NCI-H1105 treated with DMSO at 0.1 percent for 48 hours (cell line): ENCODE data around the gene CKAP2.
"Not testable (repeated sequence)": the region's sequence is repeated elsewhere in the genome, so short reads cannot be mapped to it uniquely, and the experiment has no call there.

Experiments
- DNase-seq: peaks from one replicate; lab custom pipeline; 2025; lab: John Stamatoyannopoulos, UW

CKAP2 gene, protein sequence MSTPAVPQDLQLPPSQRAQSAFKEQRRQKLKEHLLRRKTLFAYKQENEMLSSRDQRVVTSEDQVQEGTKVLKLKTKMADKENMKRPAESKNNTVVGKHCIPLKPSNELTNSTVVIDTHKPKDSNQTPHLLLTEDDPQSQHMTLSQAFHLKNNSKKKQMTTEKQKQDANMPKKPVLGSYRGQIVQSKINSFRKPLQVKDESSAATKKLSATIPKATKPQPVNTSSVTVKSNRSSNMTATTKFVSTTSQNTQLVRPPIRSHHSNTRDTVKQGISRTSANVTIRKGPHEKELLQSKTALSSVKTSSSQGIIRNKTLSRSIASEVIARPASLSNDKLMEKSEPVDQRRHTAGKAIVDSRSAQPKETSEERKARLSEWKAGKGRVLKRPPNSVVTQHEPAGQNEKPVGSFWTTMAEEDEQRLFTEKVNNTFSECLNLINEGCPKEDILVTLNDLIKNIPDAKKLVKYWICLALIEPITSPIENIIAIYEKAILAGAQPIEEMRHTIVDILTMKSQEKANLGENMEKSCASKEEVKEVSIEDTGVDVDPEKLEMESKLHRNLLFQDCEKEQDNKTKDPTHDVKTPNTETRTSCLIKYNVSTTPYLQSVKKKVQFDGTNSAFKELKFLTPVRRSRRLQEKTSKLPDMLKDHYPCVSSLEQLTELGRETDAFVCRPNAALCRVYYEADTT

DNA sequence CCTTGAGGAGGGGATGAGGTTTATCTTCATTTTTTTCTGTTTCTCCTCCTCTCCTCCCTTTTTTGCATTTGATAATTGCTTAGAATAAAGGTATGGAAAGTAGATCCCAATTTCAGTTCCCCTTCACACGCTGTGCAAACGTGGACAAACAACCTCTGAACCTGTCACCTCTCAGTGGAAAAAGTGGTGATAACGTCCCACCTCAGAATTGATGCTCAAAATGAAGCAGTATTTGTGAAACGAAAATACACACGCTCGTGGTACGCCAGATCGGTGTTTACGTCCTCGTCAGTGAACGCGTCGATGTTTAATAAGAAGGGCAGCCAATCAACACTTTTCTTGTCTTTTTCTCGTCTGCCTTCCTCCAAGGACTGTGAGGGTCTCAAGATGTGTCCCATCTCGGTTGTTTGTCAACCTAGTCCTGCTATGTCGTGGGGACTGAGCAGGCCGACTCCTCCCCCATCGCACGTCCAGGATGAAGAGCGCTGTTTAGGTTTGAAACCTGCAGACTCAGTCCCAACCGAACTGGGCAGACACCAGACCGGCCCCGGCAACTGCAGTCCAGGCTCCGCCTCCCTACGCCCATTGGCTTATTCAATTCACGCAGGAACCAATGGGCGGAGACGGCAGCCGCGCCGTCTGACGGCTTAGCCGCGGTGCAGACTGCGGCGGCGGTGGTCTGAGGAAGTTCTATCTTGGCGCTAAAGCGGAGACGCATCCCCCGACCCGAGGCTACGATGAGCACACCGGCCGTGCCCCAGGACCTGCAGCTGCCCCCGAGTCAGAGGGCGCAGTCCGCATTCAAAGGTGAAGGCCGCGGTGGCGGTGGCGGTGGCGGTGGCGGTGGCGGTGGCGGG, at the start of gene CKAP2:
Gene CKAP2, plus strand, starts transcription at position 659 of the 857 bp plus-strand sequence. Its CDS starts 79 bp downstream, at position 738.
- peak; percentile 88 for DNase-seq

DNA sequence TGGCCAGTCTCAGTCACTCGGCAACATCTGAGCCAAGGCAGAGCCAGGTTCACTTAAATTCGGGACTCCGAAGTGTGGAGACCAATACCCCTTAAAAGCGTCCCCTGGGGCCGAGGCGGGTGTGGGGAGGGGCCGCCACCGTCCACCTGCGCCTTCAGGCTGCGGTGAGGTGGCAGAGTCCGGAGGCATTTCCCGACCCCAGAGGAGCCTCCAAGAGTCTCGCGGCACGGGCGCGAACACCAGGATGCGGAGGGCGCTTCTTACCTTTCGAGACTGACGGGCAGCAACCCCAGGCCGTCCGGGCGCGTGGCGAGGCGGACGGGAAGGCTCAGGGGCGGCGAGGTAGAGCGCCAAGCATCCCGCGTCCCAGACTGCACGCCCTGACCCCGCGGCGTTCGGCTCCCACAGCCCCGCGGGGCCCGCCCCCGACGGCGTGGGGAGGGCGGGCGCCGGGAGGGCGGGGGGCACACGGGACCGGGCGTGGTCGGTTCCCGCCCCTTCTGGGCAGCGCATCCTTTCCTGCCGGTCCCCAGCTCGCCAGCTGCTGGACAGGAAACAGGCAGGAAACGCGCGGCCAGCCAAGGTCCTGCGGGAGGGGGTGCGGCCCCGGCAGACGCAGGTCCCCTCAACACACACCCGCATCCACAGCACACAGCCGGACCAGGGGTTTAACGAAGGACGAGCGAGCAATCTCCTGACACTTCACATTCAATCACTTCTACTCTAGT, 49.3 kb upstream of the CKAP2 start, which contains the start of gene THSD1:
Gene THSD1, minus strand, starts transcription at position 406 of the 728 bp plus-strand sequence. CDS start 3,572 bp downstream, outside the sequence.
- peak; percentile 15 for DNase-seq

DNA sequence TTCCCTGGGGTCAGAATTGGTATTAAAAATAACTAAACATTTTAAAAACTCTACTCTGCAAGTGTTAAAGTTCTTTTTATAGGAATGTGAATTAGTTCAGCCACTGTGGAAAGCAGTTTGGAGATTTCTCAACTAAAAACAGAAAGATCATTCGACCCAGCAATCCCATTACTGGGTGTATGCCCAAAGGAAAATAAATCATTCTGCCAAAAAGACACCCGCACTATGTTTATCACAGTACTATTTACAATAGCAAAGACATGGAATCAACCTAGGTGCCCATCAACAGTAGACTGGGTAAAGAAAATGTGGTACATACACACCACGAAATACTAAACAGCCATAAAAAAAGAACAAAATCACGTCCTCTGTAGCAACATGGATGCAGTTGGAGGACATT, 48.6 kb upstream of the CKAP2 start:
- no peak for DNase-seq

DNA sequence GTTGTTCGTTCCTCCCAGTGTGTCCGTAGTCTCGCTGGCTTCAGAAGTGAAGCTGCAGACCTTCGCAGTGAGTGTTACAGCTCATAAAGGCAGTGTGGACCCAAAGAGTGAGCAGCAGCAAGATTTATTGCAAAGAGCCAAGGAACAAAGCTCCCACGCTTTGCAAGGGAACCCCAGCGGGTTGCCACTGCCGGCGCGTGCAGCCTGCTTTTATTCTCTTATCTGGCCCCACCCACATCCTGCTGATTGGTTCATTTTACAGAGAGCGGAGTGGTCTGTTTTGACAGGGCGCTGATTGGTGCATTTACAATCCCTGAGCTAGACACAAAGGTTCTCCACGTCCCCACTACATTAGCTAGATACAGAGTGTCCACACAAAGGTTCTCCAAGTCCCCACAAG, 47.8 kb upstream of the CKAP2 start:
- not testable (repeated sequence) for DNase-seq

DNA sequence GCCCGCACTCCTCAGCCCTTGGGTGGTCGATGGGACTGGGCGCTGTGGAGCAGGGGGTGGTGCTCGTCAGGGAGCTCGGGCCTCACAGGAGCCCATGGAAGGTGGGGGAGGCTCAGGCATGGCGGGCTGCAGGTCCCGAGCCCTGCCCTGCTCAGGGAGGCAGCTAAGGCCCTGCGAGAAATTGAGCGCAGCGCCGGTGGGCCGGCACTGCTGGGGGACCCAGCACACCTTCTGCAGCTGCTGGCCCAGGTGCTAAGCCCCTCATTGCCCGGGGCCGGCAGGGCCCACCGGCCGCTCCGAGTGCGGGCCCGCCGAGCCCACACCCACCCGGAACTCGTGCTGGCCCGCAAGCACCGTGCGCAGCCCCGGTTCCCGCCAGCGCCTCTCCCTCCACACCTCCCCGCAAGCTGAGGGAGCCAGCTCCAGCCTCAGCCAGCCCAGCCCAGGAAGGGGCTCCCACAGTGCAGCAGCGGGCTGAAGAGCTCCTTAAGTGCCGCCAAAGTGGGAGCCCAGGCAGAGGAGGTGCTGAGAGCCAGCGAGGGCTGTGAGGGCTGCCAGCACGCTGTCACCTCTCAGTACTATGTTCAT, 47.1 kb upstream of the CKAP2 start:
- not testable (repeated sequence) for DNase-seq

DNA sequence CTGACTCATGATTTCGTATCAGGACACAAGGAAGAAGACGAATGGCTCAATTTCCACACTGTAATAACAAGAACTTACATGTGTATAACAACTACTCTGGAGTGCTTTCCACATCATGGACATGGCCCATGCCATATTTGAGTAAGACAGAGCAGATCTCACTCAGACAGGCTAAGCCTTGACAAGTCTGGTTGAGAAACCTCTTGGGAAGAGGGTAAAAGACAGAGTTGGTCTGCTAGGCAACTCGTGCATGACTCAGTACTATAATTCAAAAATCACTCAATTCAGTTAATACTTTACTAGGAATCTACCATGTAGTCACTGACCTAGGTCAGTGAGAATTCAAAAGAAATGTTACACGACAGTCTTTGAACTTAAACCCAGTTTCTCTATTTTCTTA, 43.6 kb upstream of the CKAP2 start:
- no peak for DNase-seq

DNA sequence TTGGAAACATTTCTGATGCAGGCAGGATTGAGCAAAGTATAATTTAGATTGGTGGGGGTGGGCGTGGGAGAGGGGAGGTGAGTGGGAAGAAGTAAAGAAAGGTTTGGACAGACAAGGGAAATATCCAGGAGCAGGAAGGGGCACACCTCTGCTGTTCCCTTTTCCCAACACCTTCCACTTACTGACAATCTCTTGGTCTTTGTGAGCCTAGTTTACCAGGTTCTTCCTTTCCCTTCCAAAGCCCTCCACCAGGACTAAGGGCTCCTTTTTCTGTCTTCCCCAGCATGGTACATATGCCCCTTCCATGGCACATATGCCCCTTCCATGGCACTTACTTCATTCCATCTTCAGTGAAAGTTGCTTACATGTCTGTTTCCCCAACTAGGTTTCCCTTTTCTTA, 43.1 kb upstream of the CKAP2 start:
- DNase-seq, result no peak

DNA sequence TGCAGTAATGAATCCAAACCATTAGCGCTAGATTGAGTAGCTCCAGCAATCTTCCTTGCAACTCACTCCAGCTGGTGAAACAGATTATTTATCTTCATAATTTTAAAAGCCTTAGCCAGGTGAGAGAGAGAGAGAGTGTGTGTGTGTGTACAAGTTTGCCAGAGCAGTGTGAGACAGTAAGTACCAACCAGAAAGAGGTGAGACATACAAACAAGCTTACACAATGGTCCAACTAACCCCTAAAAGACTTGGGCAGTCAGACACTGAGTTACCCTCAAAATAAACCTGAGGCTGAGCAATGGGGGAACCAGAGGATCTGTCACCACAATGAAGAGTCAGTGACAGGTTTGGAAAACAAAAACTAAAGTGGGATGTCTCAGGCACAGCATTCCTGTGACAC, 41.2 kb upstream of the CKAP2 start:
- DNase-seq, result no peak

DNA sequence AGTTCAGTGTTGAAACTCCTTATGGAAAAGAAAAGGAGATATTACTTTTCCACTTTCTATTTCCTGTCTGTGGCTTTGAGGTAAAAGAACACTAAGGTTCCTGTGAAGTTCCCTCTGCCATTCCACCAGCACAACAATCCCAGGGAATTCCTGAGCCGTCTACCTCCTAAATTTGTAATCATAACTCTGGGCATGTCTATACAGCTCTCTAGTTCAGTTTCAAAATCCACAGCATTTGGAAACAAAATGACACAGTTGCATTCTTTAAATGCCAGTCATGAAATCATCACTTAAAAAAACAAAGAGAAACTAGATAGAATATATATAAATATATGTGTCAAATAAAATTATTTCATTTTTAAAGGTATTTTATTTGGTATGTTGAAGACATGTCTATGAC, 40.3 kb upstream of the CKAP2 start:
- no peak for DNase-seq

DNA sequence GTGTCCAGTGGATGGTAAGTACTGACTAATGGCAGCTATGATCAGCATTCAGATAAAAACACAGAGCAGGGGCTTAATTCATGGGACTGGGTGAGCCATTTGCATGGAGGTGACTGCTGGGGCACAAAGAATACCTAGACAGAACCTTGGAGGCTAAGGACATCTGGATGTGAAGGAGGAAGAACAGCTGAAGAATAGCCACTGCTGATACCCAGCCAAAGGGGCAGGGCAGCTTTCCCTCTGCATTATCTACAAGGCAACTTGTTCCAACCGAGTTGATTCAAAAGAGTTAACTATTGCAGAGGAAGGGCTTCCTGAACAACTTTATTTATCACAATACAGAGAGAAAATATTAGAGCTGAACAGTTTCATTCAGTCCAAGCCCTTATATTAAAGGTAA, 36.2 kb upstream of the CKAP2 start:
- no peak for DNase-seq

DNA sequence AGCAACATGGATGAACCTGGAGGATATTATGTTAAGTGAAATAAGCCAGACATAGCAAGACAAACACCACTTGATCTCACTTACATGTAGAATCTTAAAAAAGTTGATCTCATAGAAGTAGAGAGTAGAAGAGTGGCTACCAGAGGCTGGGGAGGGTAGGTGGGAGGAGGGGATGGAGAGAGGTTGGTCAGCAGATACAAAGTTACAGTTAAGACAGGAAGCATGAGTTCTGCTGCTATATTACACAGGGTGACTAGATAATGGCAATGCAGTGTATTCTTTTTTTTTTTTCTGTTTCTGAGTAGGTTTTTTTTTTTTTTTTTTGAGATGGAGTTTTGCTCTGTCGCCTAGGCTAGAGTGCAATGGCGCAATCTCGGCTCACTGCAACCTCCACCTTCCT, 34.1 kb upstream of the CKAP2 start:
- no peak for DNase-seq

DNA sequence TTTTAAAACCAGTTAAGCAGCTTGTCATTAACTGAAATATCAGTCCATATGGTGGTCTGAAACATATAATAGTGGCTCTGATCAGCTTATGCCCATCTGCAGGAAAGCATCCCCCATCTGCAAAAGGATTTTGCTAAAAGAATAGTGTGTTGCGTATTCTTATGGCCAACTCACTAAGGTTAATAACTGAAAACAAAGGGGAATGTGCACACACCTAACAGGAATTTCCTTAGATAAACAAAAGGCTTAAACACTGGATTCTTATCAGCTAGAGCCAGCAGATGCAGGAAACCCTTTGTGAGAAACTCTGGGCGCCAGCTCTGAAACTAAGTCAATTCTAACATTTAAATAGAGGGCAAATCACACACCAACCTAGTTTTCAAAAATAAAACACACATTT, 27.0 kb upstream of the CKAP2 start:
- no peak for DNase-seq

DNA sequence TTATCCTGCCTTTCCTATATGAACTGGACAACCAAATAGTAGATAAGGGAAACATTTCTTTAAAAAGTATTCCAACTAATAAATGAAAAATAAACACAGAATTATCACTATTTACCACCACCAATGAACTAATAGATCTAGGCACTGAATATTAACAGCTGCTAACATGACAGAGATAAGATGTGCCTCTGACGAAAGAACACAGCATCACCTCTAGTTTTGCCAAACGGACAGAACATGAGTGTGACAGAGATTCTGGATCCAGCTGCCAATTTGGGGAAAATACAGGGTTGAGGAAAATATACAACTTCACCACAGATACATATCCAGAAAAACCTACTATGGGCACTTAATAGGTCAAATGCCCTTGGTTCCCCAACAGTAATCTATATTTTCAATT, 22.8 kb upstream of the CKAP2 start:
- no peak for DNase-seq

DNA sequence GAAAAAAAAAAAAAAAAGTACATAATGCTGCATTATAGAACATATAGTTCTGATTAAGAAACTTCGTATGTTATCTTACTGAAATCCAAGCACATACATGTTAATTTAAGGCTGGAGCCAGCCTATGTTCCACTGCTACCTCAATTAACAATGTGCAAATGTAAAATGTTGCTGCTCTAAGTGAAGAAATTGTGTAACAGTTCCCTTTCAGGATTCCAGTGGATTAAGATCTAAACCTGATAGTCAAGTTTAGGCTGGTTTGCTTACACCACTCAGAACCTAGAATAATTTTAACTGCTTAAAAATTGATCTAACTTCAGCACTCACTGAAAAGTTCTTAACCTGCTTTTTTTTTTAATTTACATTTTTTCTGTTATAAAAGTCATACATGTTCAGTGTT, 9.0 kb upstream of the CKAP2 start:
- no peak for DNase-seq

DNA sequence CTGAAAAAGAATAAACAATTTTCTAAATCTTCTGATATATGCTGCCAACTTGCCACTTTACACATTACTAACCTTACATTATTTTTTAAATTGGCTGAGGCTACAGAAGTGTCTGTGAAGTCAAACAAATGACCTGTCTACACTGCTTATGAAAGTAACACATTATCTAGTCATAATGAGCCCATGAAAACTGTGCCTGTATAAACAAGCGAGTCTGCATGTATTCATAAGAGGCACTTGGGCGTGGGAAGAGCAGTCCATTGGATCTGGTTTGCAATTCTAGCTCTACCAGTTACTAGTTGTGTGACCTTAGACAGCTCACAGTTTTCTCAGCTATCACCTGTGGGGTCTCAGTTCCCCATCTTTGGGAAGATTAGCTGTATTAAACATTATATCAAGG, 7.9 kb upstream of the CKAP2 start:
- DNase-seq, result no peak

DNA sequence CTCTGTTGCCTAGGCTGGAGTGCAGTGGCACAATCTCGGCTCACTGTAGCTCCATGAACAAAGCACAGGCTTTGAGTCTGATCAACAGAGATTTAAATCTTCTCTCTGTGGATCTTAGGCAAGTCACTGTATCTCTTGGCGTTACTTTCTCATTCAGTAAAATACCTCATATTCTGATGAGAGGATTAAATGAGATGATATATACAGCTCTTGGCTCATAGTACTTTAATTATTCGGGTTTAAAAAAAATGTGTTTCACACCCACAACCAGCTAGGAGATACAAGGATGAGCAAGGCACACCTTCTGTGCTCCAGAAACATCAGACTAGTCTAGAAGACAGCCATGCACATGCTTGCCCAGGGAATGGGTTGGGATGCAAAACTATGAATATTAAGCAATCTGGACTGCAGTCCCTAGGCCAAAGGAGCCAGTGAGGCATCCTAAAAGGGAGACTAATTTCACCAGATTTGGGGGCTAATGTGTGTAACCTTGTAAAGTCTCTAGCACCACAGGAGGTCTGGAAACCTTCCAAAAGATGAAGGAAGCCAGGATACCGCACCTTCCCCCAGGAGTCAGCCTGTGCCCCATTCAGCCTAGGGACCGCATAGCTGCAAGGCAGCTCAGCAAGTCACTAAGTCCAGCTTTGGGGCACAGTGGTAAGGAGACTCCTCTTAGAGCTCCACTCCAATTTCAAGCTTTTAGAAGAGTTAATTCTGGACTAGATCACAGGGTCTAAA, 7.3 kb upstream of the CKAP2 start:
- no peak for DNase-seq

DNA sequence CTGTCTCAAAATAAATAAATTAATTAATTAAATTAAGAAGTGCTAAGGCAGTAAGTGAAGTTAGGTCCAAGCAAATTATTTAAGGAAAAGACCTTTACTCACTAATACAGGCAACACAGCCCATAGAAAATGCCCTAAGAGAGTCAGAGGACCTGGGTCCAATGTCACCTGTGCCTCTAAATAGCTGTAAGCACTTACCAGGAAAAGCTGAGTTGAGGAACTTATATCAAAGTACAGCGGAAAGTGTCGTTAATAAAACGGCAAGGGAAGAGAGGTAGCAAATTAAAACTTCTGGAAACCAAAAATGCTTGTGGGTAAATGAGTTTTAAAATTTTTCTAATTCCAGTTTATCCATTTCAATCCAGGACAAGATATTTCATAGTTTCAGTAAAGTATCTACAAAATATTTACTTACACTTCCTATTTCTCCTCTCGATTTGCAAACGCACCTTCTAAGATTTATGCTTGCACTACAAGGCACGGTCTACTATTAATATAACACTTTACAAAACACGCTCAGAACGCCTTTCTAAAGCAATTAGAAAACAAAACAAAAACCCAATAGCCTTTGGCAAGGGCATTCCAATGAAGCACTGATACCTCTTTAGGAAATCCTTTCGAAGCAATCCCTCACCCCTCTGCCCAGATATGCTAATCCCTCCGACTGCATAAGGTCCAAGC, 5.8 kb upstream of the CKAP2 start:
- no peak for DNase-seq

DNA sequence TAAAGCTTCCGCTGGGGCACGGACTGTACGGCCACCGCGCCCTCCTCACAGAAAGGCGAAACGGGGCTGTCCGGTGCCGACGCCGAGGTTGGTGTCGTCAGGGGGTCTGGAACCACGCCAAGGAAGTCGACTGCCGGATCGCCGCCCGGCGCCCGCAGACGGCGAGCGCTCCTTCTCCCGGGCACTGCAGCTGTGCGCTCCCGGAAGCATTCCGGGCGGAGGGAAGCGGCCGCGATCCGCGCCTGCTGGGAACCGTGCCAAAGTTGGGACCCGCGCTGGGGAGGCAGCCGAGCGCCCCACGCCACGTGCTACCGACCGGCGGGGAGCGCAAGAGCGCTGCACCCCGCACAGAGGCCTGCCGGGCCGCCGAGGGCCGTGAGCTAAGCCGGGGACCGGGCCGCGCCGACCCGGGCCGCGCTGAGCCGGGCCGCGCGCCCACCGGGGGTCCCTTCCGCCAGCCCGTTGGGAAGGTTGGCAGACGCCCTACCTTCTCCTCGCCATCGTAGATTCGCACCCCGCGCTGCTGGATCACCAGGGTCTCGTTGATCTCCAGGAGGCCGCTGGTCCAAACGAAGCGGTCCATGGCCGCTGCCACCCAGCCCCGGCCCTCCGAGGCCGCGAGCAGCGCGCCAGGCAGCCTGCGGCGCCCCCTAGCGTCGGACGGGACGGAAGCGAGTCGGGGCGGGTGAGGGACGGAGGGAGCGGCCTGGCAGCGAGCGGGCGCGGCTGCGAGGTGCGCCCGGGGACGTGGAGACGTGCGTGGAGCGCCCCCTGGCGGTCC, 5.1 kb upstream of the CKAP2 start, which contains the start of gene VPS36:
Gene VPS36, minus strand, starts transcription at position 623 of the 781 bp plus-strand sequence. Its CDS starts 40 bp downstream, at position 583.
- DNase-seq, result peak; percentile 81

DNA sequence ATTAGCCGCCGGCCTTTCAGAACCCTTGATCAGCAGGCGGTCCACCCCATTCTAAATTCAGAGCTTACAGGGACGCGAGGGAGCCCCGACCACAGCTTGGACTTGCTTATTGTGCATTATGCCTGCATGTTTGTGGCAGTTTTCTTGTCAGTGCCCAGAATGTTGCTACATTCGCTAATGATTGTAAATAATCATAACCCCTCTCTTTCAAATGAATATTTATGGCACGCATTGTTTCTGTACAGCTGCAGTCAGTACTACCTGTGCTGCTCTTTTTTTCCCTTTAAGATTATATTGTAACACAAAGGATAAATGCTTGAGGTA, 4.5 kb upstream of the CKAP2 start:
- no peak for DNase-seq
